ENCODE measurements around the gene SMG7.

Gene SMG7

GRCh38 chr1:183582021-183582713 is 109.9 kb downstream of the SMG7 start:
- Histone ChIP-seq H3K4me3 (ENCODE audit: low read length) (no peak overlapping the region), H3K9me3 (ENCODE audit: control insufficient read depth, low read depth, low read length) (no peaks in the 10 kb centered on the region), H3K36me3 (ENCODE audit: control insufficient read depth, low read depth, low read length) (no peaks in the 10 kb centered on the region), H3K27ac (ENCODE audit: low read length) (no peak overlapping the region), H3K27me3 (ENCODE audit: control insufficient read depth, insufficient read depth, low read length) (no peaks in the 10 kb centered on the region), H3K4me1 (ENCODE audit: control insufficient read depth, low read depth, low read length) (no peaks in the 10 kb centered on the region), H3K9ac (ENCODE audit: low read length) (no peak overlapping the region)

GRCh38 chr1:183583466-183583865 is 111.2 kb downstream of the SMG7 start:
- H3K4me1 ChIP-seq (ENCODE audit: control insufficient read depth, low read depth, low read length), result no peaks in the 10 kb centered on the region
- no peak overlapping the region for H3K27ac ChIP-seq (ENCODE audit: low read length)
- no peak overlapping the region for H3K9ac ChIP-seq (ENCODE audit: low read length)
- H3K27me3 ChIP-seq (ENCODE audit: control insufficient read depth, insufficient read depth, low read length), result no peaks in the 10 kb centered on the region
- H3K4me3 ChIP-seq (ENCODE audit: low read length), result no peak overlapping the region
- no peaks in the 10 kb centered on the region for H3K9me3 ChIP-seq (ENCODE audit: control insufficient read depth, low read depth, low read length)
- no peaks in the 10 kb centered on the region for H3K36me3 ChIP-seq (ENCODE audit: control insufficient read depth, low read depth, low read length)

- Histone ChIP-seq H3K9me3 (ENCODE audit: control insufficient read depth, low read depth, low read length) (no peaks in the 10 kb centered on the region), H3K27me3 (ENCODE audit: control insufficient read depth, insufficient read depth, low read length) (no peaks in the 10 kb centered on the region), H3K9ac (ENCODE audit: low read length) (no peak overlapping the region), H3K4me1 (ENCODE audit: control insufficient read depth, low read depth, low read length) (no peaks in the 10 kb centered on the region), H3K36me3 (ENCODE audit: control insufficient read depth, low read depth, low read length) (no peaks in the 10 kb centered on the region), H3K27ac (ENCODE audit: low read length) (no peak overlapping the region), H3K4me3 (ENCODE audit: low read length) (no peak overlapping the region)
Measured at GRCh38 chr1:183584147-183584546, 111.8 kb downstream of the SMG7 start.

- H3K9me3 ChIP-seq (ENCODE audit: control insufficient read depth, low read depth, low read length), result no peaks in the 10 kb centered on the region
- no peak overlapping the region for H3K27ac ChIP-seq (ENCODE audit: low read length)
- H3K4me3 ChIP-seq (ENCODE audit: low read length), result no peak overlapping the region
- H3K9ac ChIP-seq (ENCODE audit: low read length), result no peak overlapping the region
- H3K36me3 ChIP-seq (ENCODE audit: control insufficient read depth, low read depth, low read length), result no peaks in the 10 kb centered on the region
- H3K4me1 ChIP-seq (ENCODE audit: control insufficient read depth, low read depth, low read length), result peaks cover 4% of the 10 kb centered on the region
- no peaks in the 10 kb centered on the region for H3K27me3 ChIP-seq (ENCODE audit: control insufficient read depth, insufficient read depth, low read length)
Measured at GRCh38 chr1:183585038-183585437, 112.7 kb downstream of the SMG7 start.

GRCh38 chr1:183586455-183586854 is 114.2 kb downstream of the SMG7 start:
- H3K36me3 ChIP-seq (ENCODE audit: control insufficient read depth, low read depth, low read length), result no peaks in the 10 kb centered on the region
- H3K4me1 ChIP-seq (ENCODE audit: control insufficient read depth, low read depth, low read length), result peaks cover 6% of the 10 kb centered on the region
- H3K27me3 ChIP-seq (ENCODE audit: control insufficient read depth, insufficient read depth, low read length), result no peaks in the 10 kb centered on the region
- H3K9me3 ChIP-seq (ENCODE audit: control insufficient read depth, low read depth, low read length), result no peaks in the 10 kb centered on the region
- no peak overlapping the region for H3K9ac ChIP-seq (ENCODE audit: low read length)
- no peak overlapping the region for H3K4me3 ChIP-seq (ENCODE audit: low read length)
- no peak overlapping the region for H3K27ac ChIP-seq (ENCODE audit: low read length)

GRCh38 chr1:183586926-183587325 is 114.6 kb downstream of the SMG7 start:
- no peak overlapping the region for H3K4me3 ChIP-seq (ENCODE audit: low read length)
- no peaks in the 10 kb centered on the region for H3K27me3 ChIP-seq (ENCODE audit: control insufficient read depth, insufficient read depth, low read length)
- no peak overlapping the region for H3K9ac ChIP-seq (ENCODE audit: low read length)
- H3K27ac ChIP-seq (ENCODE audit: low read length), result no peak overlapping the region
- H3K4me1 ChIP-seq (ENCODE audit: control insufficient read depth, low read depth, low read length), result peaks cover 6% of the 10 kb centered on the region
- H3K36me3 ChIP-seq (ENCODE audit: control insufficient read depth, low read depth, low read length), result no peaks in the 10 kb centered on the region
- no peaks in the 10 kb centered on the region for H3K9me3 ChIP-seq (ENCODE audit: control insufficient read depth, low read depth, low read length)

GRCh38 chr1:183588827-183589226 is 116.5 kb downstream of the SMG7 start:
- no peak overlapping the region for H3K9ac ChIP-seq (ENCODE audit: low read length)
- H3K9me3 ChIP-seq (ENCODE audit: control insufficient read depth, low read depth, low read length), result no peaks in the 10 kb centered on the region
- no peaks in the 10 kb centered on the region for H3K27me3 ChIP-seq (ENCODE audit: control insufficient read depth, insufficient read depth, low read length)
- H3K27ac ChIP-seq (ENCODE audit: low read length), result no peak overlapping the region
- no peak overlapping the region for H3K4me3 ChIP-seq (ENCODE audit: low read length)
- H3K36me3 ChIP-seq (ENCODE audit: control insufficient read depth, low read depth, low read length), result no peaks in the 10 kb centered on the region
- H3K4me1 ChIP-seq (ENCODE audit: control insufficient read depth, low read depth, low read length), result peaks cover 14% of the 10 kb centered on the region

GRCh38 chr1:183589384-183589783 is 117.1 kb downstream of the SMG7 start:
- no peak overlapping the region for H3K4me3 ChIP-seq (ENCODE audit: low read length)
- no peak overlapping the region for H3K27ac ChIP-seq (ENCODE audit: low read length)
- H3K9ac ChIP-seq (ENCODE audit: low read length), result no peak overlapping the region
- H3K9me3 ChIP-seq (ENCODE audit: control insufficient read depth, low read depth, low read length), result no peaks in the 10 kb centered on the region
- H3K4me1 ChIP-seq (ENCODE audit: control insufficient read depth, low read depth, low read length), result peaks cover 14% of the 10 kb centered on the region
- H3K27me3 ChIP-seq (ENCODE audit: control insufficient read depth, insufficient read depth, low read length), result no peaks in the 10 kb centered on the region
- no peaks in the 10 kb centered on the region for H3K36me3 ChIP-seq (ENCODE audit: control insufficient read depth, low read depth, low read length)

GRCh38 chr1:183589874-183590243 is 117.6 kb downstream of the SMG7 start:
- Histone ChIP-seq H3K4me3 (ENCODE audit: low read length) (no peak overlapping the region), H3K9me3 (ENCODE audit: control insufficient read depth, low read depth, low read length) (no peaks in the 10 kb centered on the region), H3K36me3 (ENCODE audit: control insufficient read depth, low read depth, low read length) (no peaks in the 10 kb centered on the region), H3K9ac (ENCODE audit: low read length) (no peak overlapping the region), H3K4me1 (ENCODE audit: control insufficient read depth, low read depth, low read length) (peaks cover 14% of the 10 kb centered on the region), H3K27me3 (ENCODE audit: control insufficient read depth, insufficient read depth, low read length) (no peaks in the 10 kb centered on the region), H3K27ac (ENCODE audit: low read length) (no peak overlapping the region)

GRCh38 chr1:183590244-183591191 is 118.2 kb downstream of the SMG7 start, which contains the start of gene NCF2:
NCF2 (minus strand) TSS chr1:183590459; CDS start chr1:183590329, 130 bp downstream.
- peaks cover 14% of the 10 kb centered on the region for H3K4me1 ChIP-seq (ENCODE audit: control insufficient read depth, low read depth, low read length)
- H3K9me3 ChIP-seq (ENCODE audit: control insufficient read depth, low read depth, low read length), result no peaks in the 10 kb centered on the region
- no peak within 1 kb of the TSS for H3K27ac ChIP-seq (ENCODE audit: low read length)
- no peaks in the 10 kb centered on the region for H3K27me3 ChIP-seq (ENCODE audit: control insufficient read depth, insufficient read depth, low read length)
- no peak within 1 kb of the TSS for H3K4me3 ChIP-seq (ENCODE audit: low read length)
- no peaks in the 10 kb centered on the region for H3K36me3 ChIP-seq (ENCODE audit: control insufficient read depth, low read depth, low read length)
- H3K9ac ChIP-seq (ENCODE audit: low read length), result no peak within 1 kb of the TSS

GRCh38 chr1:183592733-183593132 is 120.4 kb downstream of the SMG7 start:
- Histone ChIP-seq H3K9ac (ENCODE audit: low read length) (no peak overlapping the region), H3K4me3 (ENCODE audit: low read length) (no peak overlapping the region), H3K27ac (ENCODE audit: low read length) (no peak overlapping the region), H3K27me3 (ENCODE audit: control insufficient read depth, insufficient read depth, low read length) (no peaks in the 10 kb centered on the region), H3K4me1 (ENCODE audit: control insufficient read depth, low read depth, low read length) (peaks cover 14% of the 10 kb centered on the region), H3K36me3 (ENCODE audit: control insufficient read depth, low read depth, low read length) (no peaks in the 10 kb centered on the region), H3K9me3 (ENCODE audit: control insufficient read depth, low read depth, low read length) (no peaks in the 10 kb centered on the region)
